Ovary (tissue), 9 donors: ENCODE measurements around the gene ANKDD1A. TPM values are rescaled to one million over a fixed set of nuclear protein-coding genes. Genes with fewer than 3 reads are reported as not detected.

Source experiments
- DNase-seq, 5 donors: peaks; one replicate each; pipeline ENCODE4 v3.0.0-alpha.2; 2019 to 2020
- H3K27ac ChIP-seq, 2 donors: fragments of 200-600 bp; one replicate each; pipeline versions ENCODE4 v1.5.1 to v1.8.0; 2019 to 2022
- H3K27me3 ChIP-seq: fragments of 200-600 bp; one replicate; pipeline ENCODE4 v1.8.0; 2022
- H3K36me3 ChIP-seq: fragments of 200-600 bp; sonication (generic); one replicate; pipeline ENCODE4 v1.5.1; 2019
- H3K4me1 ChIP-seq: one replicate; pipeline ENCODE4 v1.8.1; 2013; ENCODE audit warnings: mild to moderate bottlenecking, moderate library complexity; ENCODE audit not compliant: insufficient read depth
- H3K4me3 ChIP-seq: fragments of 200-600 bp; sonication (generic); one replicate; pipeline ENCODE4 v1.5.1; 2017
- H3K9me3 ChIP-seq, 2 donors: fragments of 200-600 bp in 1 of 2; sonication (generic) in 1 of 2; one replicate each; pipeline versions ENCODE4 v1.5.1 to v1.8.1; 2013 to 2019; ENCODE audit warnings: mild to moderate bottlenecking in 1 of 2, moderate library complexity in 1 of 2
- CTCF ChIP-seq, 3 donors: fragments of 450-650 bp in 2 of 3; fragments of 200-600 bp in 1 of 3; IDR thresholded peaks; one replicate each; pipeline versions ENCODE4 v1.5.1 to v1.8.0; 2016 to 2022; ENCODE audit warnings: antibody characterized with exemption in 3 of 3, mild to moderate bottlenecking in 1 of 3
- EP300 ChIP-seq: sonication (generic); formaldehyde crosslinking; IDR thresholded peaks from one replicate; pipeline ENCODE4 v1.6.1; 2017; ENCODE audit warnings: antibody characterized with exemption
- POLR2A ChIP-seq: fragments of 450-650 bp; IDR thresholded peaks from one replicate; pipeline ENCODE4 v1.6.1; 2017; ENCODE audit warnings: antibody characterized with exemption, mild to moderate bottlenecking, moderate library complexity
- WGBS, 3 donors: extraction: QIAGEN DNeasy Blood & Tissue Kit in 1 of 3; methylation state at CpG; one replicate each; pipeline versions ENCODE4 v1.1.5 to v1.1.7; 2013 to 2017; 5-methylcytosine and 5-hydroxymethylcytosine counted together
- intact Hi-C, 4 donors: fragments of 100-400 bp; cut with DNase I; formaldehyde crosslinking; loops; one replicate each; pipeline versions ENCODE4 v1.11.0 to v1.15.1; 2022 to 2023
- polyA plus RNA-seq, 2 donors: library from polyadenylated mRNA; stranded (reverse); fragments of 200-250 nt in 1 of 2; fragments of 350-450 nt in 1 of 2; fragmentation: Illumina TruSeq in 1 of 2; extraction: RNeasy Lipid Tissue Mini Kit (QIAGEN cat#74804) in 1 of 2; gene quantifications; one replicate each; pipeline ENCODE4 v1.2.3, GENCODE V29; 2013 to 2014
- total RNA-seq, 7 donors: library from RNA; depleted of rRNA in 2 of 7; stranded (reverse); fragments of >200 nt in 2 of 7; fragmentation: NEBNext Ultra II Directional in 3 of 7; extraction: Animal tissue kit (Norgen Biotek cat#: 25700) in 3 of 7; gene quantifications; one replicate each; pipeline versions ENCODE4 v1.1.0 to v1.2.4, GENCODE V29; 2016 to 2023
- donor health status: DM: no; HTN: no; CAD: no; lungs with moderate emphysema.
- donor health status: DM: no; HTN: no; CAD: no.
- donor health status: Bipolar disorder and iron deficiency.
- donor health status: DM: yes; HTN: yes; CAD: no.
- donor health status: DM: no; HTN: no; CAD: no.
- donor health status: DM: yes; HTN: yes; CAD: no.

The ANKDD1A gene
- total and polyA plus RNA-seq, 9 donors: 5.7 to 29.4 (median 10.2) TPM

GRCh38 chr15:64993290-64993689, 81.6 kb downstream of the ANKDD1A start:
- whole genome bisulfite sequencing, 3 donors: 16 to 38% (median 22%) methylated on average over 1 of the region's 1 CpG

GRCh38 chr15:64997066-64997465, 85.4 kb downstream of the ANKDD1A start:
- H3K4me1 ChIP-seq: no peaks in the 10 kb centered on the region
- 76 to 79% (median 78%) methylated on average over 5 of the region's 5 CpGs for WGBS, 3 donors
- intact Hi-C loops: no loop called here
- no peak overlapping the region for H3K4me3 ChIP-seq
- no peak for DNase-seq
- H3K27ac ChIP-seq: no peak overlapping the region
- H3K27me3 ChIP-seq: no peaks in the 10 kb centered on the region
- no peak for TF ChIP-seq EP300
- TF ChIP-seq CTCF (IDR thresholded peaks at IDR 0.05): no peak
- H3K9me3 ChIP-seq: no peaks in the 10 kb centered on the region
- no peaks in the 10 kb centered on the region for H3K36me3 ChIP-seq

More at GRCh38 chr15:64993290-64993689, 81.6 kb downstream of the ANKDD1A start:
- Histone ChIP-seq H3K27ac (no peak overlapping the region), H3K36me3 (no peaks in the 10 kb centered on the region), H3K9me3 (no peaks in the 10 kb centered on the region), H3K4me1 (peaks cover 2% of the 10 kb centered on the region), H3K27me3 (no peaks in the 10 kb centered on the region), H3K4me3 (no peak overlapping the region)
- TF ChIP-seq CTCF (IDR thresholded peaks at IDR 0.05) (no peak), EP300 (no peak), POLR2A (no peak)
- intact Hi-C loops: no loop called here
- no peak for DNase-seq

GRCh38 chr15:64997745-64998375, 86.2 kb downstream of the ANKDD1A start:
- Histone ChIP-seq H3K4me1 (no peaks in the 10 kb centered on the region), H3K9me3 (no peaks in the 10 kb centered on the region), H3K27me3 (no peaks in the 10 kb centered on the region), H3K27ac (no peak overlapping the region), H3K4me3 (no peak overlapping the region), H3K36me3 (no peaks in the 10 kb centered on the region)
- WGBS, 3 donors: 78 to 84% (median 81%) methylated on average over 4 of the region's 4 CpGs
- TF ChIP-seq POLR2A: no peak
- TF ChIP-seq EP300: no peak
- no peak for TF ChIP-seq CTCF (IDR thresholded peaks at IDR 0.05)
- DNase-seq: no peak
- intact Hi-C loops: no loop called here

GRCh38 chr15:65004993-65005392, 93.3 kb downstream of the ANKDD1A start:
- no peak overlapping the region for H3K4me3 ChIP-seq
- intact Hi-C loops: no loop called here
- no peak for TF ChIP-seq EP300
- TF ChIP-seq POLR2A: no peak
- TF ChIP-seq CTCF (IDR thresholded peaks at IDR 0.05): no peak
- no peaks in the 10 kb centered on the region for H3K27me3 ChIP-seq
- H3K4me1 ChIP-seq: no peaks in the 10 kb centered on the region
- no peak for DNase-seq
- 36 to 53% (median 47%) methylated on average over 3 of the region's 3 CpGs for WGBS, 3 donors
- no peaks in the 10 kb centered on the region for H3K36me3 ChIP-seq
- no peak overlapping the region for H3K27ac ChIP-seq
- no peaks in the 10 kb centered on the region for H3K9me3 ChIP-seq
